Epithelial cell of proximal tubule (primary cell): Measurements from ENCODE around the gene C1D. TPM values are rescaled to one million over a fixed set of nuclear protein-coding genes. Genes with fewer than 3 reads are reported as not detected.

Experiments used
- DNase-seq: peaks from one replicate; pipeline ENCODE4 v3.0.0-alpha.2; 2011; ENCODE audit warnings: low read depth
- H3K4me3 ChIP-seq: 2 replicates; pipeline ENCODE4 v1.5.1; 2011; ENCODE audit warnings: low read depth, mild to moderate bottlenecking, low read length
- total RNA-seq: library from RNA; depleted of rRNA; stranded (reverse); fragments of >200 nt; gene quantifications from 2 replicates; pipeline ENCODE4 v1.2.3, GENCODE V29; 2015
- TF ChIP-seq, protein P1 (sequence below): conservative IDR thresholded peaks from 2 replicates; pipeline ENCODE4 v1.5.1; 2012; ENCODE audit warnings: low read depth, mild to moderate bottlenecking, low read length

The C1D gene
- total RNA-seq, 1 donor from 2014 or later: 29.8 TPM

DNA sequence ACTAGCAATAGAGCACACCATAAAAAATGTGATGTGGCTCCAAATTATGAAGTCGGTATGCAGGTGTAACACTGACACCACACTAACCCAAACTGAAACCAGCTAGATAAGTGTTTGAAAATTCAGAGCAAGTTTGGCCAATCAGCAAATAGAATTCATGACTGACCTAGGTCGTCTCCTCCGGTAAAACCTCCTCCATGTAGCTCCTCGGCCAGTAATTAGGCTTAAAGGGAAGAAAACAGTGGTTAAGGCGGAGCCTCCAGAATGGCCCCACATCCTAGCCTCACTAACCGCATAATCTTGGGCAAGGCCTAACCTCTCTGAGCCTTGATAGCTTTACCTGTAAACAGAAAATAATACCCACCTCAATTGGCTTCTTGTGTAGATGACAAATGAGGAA lies 30.1 kb downstream of the C1D start:
- TF ChIP-seq, protein P1, sequence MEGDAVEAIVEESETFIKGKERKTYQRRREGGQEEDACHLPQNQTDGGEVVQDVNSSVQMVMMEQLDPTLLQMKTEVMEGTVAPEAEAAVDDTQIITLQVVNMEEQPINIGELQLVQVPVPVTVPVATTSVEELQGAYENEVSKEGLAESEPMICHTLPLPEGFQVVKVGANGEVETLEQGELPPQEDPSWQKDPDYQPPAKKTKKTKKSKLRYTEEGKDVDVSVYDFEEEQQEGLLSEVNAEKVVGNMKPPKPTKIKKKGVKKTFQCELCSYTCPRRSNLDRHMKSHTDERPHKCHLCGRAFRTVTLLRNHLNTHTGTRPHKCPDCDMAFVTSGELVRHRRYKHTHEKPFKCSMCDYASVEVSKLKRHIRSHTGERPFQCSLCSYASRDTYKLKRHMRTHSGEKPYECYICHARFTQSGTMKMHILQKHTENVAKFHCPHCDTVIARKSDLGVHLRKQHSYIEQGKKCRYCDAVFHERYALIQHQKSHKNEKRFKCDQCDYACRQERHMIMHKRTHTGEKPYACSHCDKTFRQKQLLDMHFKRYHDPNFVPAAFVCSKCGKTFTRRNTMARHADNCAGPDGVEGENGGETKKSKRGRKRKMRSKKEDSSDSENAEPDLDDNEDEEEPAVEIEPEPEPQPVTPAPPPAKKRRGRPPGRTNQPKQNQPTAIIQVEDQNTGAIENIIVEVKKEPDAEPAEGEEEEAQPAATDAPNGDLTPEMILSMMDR: no peak
- no peak overlapping the region for H3K4me3 ChIP-seq
- DNase-seq: no peak

DNA sequence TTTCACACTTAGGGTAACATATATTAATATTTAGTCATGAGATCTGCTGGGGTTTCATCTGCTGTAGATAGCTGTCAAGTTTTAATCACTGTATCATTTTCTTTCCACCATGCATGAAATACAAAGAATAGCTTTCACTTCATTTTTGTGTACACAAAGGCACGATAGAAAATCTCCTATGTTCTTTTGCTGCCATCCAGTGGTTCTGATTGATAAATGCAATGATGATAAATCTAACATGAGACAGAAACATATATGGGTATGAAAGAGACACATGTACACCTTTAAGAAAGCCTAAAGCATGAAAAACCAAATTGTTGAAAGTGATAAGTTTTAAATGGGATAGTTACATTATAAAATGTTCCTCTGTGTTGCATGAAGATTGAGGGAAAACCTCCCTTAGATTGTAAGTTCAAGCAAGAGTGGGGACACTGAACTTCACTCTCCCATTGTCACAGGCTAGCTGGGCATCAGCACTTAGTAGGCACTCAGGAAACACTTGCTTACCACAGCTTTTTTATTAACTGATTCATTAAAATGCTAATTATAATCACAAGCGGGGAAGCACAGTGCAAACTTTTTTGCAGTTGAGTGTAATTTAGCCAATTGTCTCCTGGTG lies 31.2 kb downstream of the C1D start:
- TF ChIP-seq, protein P1: peak; percentile 69
- no peak overlapping the region for H3K4me3 ChIP-seq
- no peak for DNase-seq

DNA sequence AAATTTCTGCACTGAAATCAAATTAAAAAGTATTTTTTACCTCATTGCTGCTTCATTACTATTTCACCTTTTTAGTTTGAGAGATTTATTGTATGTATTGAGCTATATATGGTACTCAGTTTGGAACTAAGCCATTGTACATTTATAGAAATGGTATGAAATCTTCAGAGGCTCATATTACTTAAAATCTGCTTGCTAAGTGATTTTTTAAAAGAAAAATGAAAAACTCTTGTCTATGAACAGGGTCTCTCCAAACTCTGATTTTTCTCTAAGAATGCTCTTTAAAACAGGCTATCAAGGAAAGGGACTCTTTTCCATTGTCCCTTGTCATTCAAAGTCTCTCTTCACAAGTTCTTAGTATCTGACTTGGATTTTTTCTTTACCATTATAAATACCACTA lies 31.8 kb downstream of the C1D start:
- DNase-seq: no peak
- H3K4me3 ChIP-seq: no peak overlapping the region
- TF ChIP-seq, protein P1: no peak

DNA sequence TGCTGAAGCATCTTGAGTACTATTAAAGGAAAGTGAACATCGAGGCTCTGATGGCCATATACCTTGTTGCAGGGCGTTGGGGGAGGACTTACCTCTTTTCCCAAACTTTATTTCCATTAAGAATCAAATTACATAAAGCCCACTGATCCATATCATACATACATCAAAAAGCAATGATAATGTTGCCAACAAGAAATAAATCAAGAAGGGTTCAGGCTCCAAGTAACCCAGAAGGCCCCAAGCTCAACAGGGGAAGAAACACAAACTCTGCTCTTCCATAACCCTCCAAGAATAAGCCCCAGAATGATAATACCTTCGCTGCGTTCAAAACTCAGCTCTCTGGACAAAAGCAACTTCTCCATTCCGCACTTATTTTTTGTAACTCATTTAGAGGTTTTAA lies 32.3 kb downstream of the C1D start:
- DNase-seq: no peak
- no peak overlapping the region for H3K4me3 ChIP-seq
- TF ChIP-seq, protein P1: no peak

DNA sequence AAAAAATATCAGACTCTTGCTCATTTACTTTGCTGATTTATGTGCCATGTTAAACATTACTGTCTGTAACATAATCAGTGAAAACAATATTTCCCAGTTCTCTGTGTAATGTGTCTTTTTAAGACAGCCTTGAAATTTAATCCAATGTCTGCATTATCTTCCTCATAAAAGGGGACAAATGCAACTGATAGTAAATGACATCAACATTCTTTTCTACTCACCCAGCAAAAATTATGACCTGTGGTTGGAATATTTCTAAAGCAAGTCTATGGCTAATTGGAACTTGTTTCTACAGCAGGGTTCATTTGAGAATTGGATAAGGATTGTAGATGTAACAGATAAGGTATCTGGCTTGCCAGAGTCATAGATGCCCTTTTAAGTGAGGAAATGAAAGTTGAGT lies 34.8 kb downstream of the C1D start:
- no peak for DNase-seq
- H3K4me3 ChIP-seq: no peak overlapping the region
- TF ChIP-seq, protein P1: no peak

DNA sequence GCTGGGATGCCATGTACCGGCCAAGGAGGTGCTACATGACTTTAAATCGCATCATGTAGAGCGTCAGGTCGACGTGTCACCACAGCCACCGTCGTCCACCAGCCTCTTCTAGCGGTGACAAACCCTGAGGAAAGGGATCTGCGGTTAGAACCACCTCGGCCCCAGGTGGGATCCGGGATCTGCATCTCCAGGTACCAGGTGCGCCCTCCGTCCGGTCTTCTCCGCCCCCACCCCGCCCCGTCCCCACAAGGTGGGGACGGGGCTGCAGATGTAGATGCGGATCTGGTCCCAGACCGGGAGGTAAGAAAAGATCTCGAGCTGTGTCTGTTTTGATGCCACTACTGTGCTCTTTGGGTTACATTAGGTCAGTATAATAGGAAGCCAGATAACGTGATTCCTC lies 38.4 kb downstream of the C1D start:
- no peak for DNase-seq
- no peak overlapping the region for H3K4me3 ChIP-seq
- TF ChIP-seq, protein P1: no peak

DNA sequence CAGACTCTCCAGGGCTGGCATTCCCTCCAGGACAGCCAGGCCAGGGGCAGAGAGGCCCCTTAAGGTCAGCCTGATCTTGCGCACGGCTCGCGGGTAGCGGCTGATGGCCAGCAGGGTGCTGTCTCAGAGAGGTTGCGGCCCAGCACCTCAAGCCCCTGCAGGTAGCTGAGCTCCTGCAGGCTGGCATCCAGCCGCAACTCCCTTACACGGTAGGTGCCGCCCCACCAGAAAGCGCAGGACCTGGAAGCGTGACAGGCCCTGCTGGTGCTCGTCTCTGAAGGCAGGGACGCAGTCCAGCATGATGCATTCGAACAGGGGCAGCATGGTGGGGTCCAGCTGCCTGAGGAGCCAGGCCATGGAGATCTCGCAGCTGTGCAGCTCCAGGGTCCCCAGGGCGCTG lies 38.9 kb downstream of the C1D start:
- no peak for DNase-seq
- TF ChIP-seq, protein P1: no peak
- no peak overlapping the region for H3K4me3 ChIP-seq
